ENCODE measurements around the gene C10orf71. TPM values are rescaled to one million over a fixed set of nuclear protein-coding genes. Genes with fewer than 3 reads are reported as not detected.

Gene C10orf71
- polyA plus RNA-seq, 4 donors: under 0.01 to 0.16 TPM; not detected in 2

Other genes with a start within 250 kb of the C10orf71 start
- gene VSTM4, start 183.6 kb upstream of the C10orf71 start, polyA plus RNA-seq: 1 to 10 TPM in 2 of 4 donors, under 1 TPM in 1, not detected in 1; 0.81 to 7.2 (median 2.4) TPM
- not detected for gene FAM170B, start 165.1 kb upstream of the C10orf71 start, polyA plus RNA-seq
- gene TMEM273, start 110.8 kb upstream of the C10orf71 start, polyA plus RNA-seq: 10 to 100 TPM in 1 of 4 donors, 1 to 10 TPM in 3; 1.8 to 19.9 (median 3.4) TPM
- gene DRGX, start 96.9 kb downstream of the C10orf71 start, polyA plus RNA-seq: not detected
- gene ERCC6, start 240.0 kb downstream of the C10orf71 start, polyA plus RNA-seq: 10 to 100 TPM in 1 of 4 donors, 1 to 10 TPM in 3; 3.5 to 12.6 (median 5.1) TPM